HG02884 (cell line): Measurements from ENCODE around the gene N4BP2.

Experiments
- ATAC-seq: cut with Tn5 transposase; IDR thresholded peaks from one replicate; pipeline ENCODE4 v1.9.1; 2021; ENCODE audit warnings: mild to moderate bottlenecking, moderate library complexity; ENCODE audit not compliant: unreplicated experiment

N4BP2 gene

DNA sequence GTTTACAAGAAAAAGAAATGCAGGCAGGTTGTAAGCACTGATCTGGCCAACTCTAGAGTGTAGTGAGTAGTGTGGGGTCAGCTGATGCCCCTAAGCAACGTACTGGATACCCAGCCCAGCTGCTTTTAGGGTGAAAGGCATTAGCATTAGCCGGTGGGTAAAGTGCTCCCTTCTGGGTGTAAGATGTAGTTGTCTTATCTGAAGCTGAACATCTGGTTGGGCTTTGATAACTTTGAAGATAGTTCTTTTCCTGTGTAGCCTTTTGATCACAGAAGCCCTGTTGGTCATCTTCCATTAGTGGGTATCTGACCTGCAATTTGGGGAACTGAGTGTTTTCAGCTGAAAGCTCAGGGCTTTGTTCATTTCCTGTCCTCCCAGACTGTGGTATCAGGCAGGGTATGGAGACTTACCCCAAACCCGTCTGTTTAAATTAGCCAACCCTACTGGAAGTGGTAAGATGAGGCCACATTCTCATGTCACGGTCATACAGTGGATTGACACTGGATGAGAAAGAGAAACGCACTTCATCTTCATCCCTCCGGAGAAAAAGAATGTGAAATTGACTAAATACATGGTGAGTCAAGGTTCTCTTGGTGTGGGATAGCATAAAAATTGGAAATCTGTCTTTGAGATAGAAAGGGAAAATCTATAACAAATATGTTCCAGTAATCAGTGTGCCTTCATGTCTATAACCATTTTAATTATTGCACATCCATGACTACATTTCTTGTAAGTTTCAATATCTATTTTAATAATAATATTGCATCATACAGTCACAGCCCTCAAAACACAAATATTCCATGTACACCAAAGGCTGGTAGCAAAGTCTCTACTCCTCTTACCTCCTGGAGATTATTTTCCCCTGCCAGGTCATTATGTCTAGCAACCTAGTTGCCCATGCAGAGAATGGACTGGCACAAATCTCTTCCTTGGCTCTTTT lies 148.9 kb downstream of the N4BP2 start:
- peak; percentile 61 for ATAC-seq

DNA sequence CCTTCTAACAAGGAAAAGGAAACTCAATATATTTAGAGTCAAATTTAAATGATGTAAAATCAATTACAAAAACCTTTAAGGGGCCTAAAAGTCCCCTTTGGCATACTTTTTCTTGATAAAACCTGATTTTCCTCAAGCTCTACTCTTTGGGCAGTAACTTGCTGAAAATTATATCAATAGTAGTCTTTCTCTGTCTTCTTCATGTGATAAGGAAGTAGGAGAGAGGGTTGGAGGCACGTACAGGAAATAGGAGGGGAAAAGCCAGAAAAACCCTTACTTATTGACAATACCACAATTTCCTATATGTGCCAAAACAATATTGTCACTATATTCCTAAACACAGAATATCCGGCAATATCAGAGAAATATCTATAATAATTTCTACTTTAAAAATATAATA lies 149.8 kb downstream of the N4BP2 start:
- no peak for ATAC-seq
